HG03139 (cell line): ENCODE results near the gene NBR1.
"Not testable (repeated sequence)": the region's sequence is repeated elsewhere in the genome, so short reads cannot be mapped to it uniquely, and the experiment has no call there.

Experiments
- ATAC-seq: cut with Tn5 transposase; IDR thresholded peaks from one replicate; pipeline ENCODE4 v1.9.1; 2021; ENCODE audit not compliant: unreplicated experiment

Gene NBR1

GRCh38 chr17:43155666-43156065 is 15.3 kb upstream of the NBR1 start:
- ATAC-seq, result no peak

GRCh38 chr17:43159232-43159631 is 11.8 kb upstream of the NBR1 start:
- not testable (repeated sequence) for ATAC-seq

GRCh38 chr17:43159957-43160356 is 11.1 kb upstream of the NBR1 start:
- ATAC-seq, result not testable (repeated sequence)

DNA sequence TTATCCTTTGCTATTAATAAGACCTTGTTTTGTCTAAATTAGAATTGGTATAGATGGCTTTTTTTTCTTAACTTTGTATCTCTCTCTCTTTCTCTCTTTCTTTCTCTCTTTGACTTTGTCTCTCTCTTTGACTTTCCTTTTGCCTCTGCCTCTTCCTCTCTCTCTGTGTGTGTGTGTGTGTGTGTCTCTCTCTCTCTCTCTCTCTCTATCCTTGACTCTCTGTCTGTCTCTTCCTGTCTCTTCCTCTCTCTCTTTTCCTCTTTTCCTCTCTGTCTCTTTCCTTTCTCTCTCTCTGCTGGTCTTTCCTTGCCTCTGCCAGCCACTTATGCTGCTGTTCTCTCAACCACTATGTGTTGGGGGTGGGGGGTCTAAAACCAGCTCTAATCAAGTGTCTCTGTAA is 5.0 kb upstream of the NBR1 start:
- not testable (repeated sequence) for ATAC-seq

DNA sequence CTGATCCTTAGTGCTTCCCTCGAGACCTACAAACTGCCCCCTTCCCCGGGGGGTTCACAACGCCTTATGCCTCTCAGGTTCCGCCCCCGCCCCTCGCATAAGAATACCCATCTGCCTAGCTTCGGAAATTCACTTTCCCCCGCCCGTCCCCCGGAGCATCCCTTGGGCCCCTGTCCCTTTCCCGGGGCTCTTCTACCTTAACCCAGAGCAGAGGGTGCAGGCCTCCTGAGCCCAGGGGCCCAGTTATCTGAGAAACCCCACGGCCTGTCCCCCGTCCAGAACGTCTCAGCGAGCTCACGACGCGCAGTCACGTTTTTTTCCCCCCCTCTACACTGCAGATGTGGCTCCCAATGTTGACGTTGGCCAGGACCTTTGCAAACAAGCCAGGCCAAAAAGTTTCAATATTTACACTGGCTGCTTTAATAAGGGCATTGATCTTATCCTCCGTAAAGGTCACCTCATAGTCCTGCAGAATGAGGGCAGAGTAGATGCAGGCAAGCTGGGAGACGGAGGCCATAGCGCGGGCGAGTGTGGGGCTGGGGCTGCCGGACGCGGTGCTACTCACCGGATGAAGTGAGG is 1.4 kb upstream of the NBR1 start:
- peak; percentile 26 for ATAC-seq

DNA sequence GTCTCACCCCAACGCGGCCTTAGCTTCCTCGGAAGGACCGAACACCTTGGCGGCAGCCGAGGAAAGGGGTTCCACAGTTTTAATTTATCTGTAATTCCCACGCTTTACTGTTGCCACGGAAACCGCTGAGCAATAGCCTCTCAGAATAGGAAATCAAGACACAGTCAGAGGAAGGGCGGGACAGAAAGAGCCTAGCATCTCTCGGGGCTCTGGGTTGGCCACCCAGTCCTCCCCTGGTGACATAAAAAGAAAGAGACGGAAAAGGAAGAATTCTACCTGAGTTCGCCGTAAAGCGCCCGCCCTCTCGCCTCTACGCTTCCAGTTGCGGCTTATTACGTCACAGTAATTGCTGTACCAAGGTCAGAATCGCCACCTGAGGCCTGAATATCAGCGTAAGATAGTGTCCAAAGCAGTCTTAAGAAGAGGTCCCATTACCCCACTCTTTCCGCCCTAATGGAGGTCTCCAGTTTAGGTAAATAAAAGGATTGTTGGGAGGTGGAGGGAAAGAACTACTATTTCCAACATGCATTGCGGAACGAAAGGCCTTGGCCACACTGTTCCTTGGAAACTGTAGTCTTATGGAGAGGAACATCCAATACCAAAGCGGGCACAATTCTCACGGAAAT is 761 bp upstream of the NBR1 start:
- peak; percentile 54 for ATAC-seq

GRCh38 chr17:43171586-43172487 is 823 bp downstream of the NBR1 start:
- no peak for ATAC-seq

- no peak for ATAC-seq
Observed at GRCh38 chr17:43175213-43176118, 4.5 kb downstream of the NBR1 start.

DNA sequence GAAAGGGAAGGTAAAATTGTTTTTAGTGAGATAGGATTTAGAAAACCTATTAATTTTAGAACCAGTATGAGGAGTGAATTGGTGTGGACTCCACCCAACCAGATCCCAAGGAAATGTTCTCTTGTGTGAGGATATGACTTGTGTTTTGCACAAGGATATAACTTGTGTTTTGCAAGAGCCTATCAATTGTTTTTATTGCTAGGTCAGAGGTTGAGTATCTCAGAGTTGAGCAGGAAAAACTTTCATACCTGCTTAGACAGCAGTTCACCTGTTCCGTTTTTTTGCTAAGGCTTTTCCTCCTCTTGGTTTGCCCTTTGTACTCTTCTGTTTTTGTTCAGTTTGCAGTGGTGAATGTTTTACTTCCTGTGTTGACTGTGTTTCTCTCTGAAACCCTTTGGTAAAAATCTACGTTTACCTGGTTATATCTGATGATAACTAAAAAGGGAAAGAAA is 5.1 kb downstream of the NBR1 start:
- no peak for ATAC-seq

DNA sequence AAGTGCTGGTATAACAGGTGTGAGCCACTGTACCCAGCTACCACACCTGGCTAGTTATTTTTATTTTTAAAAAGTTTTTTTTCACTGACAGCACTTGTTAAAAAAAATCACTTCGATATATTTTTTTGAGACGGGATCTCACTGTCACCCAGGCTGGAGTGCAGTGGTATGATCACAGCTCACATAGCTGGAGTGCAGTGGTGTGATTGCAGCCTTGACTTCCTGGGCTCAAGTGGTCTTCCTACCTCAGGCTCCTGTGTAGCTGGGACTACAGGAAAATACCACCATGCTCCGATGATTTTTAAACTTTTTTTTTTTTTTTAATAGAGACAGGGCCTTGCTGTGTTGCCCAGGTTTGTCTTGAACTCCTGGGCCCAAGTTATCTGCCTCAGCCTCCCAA is 12.9 kb downstream of the NBR1 start:
- no peak for ATAC-seq

DNA sequence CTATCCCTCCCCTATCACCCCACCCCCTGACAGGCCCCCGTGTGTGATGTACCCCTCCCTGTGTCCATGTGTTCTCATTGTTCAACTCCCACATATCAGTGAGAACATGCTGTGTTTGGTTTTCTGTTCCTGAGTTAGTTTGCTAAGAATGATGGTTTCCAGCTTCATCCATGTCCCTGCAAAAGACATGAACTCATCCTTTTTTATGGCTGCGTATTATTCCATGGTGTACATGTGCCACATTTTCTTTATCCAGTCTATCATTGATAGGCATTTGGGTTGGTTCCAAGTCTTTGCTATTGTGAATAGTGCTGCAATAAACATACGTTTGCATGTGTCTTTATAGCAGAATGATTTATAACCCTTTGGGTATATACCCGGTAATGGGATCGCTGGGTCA is 15.6 kb downstream of the NBR1 start:
- not testable (repeated sequence) for ATAC-seq

GRCh38 chr17:43193251-43193650 is 22.2 kb downstream of the NBR1 start:
- no peak for ATAC-seq

GRCh38 chr17:43199633-43200032 is 28.6 kb downstream of the NBR1 start:
- ATAC-seq, result no peak

- ATAC-seq, result no peak
Observed at GRCh38 chr17:43200127-43200526, 29.1 kb downstream of the NBR1 start.

GRCh38 chr17:43203013-43203412 is 32.0 kb downstream of the NBR1 start:
- ATAC-seq, result not testable (repeated sequence)

DNA sequence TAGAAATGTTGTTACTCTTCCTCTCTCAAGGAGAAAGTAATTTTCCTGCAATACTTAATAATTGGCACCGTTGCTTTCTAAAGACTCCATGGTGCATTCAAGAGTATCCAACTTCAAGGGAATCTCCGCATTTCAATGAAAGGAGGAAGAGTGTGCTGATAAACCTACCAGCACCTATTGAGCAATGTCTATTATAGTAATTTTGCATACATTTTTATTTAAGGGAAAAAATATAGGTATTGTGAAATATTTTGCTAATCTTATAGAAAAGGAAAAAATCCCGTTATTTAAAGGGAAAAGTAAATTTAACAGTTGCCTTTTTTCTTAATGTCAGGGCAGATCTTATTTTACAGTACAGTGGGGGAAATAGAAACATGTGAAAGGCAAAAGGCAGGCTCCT is 39.6 kb downstream of the NBR1 start:
- ATAC-seq, result no peak

GRCh38 chr17:43211123-43211479 is 40.1 kb downstream of the NBR1 start:
- no peak for ATAC-seq

GRCh38 chr17:43211480-43212402 is 40.7 kb downstream of the NBR1 start, which contains the start of gene TMEM106A:
TSS of gene TMEM106A (plus strand) at chr17:43211875. CDS start at chr17:43213042, 1,167 bp downstream.
- ATAC-seq, result peak; percentile 61

- ATAC-seq, result no peak
Observed at GRCh38 chr17:43212641-43213490, 41.9 kb downstream of the NBR1 start.
